ENCODE data around the gene SOX4. TPM values are rescaled to one million over a fixed set of nuclear protein-coding genes. Genes with fewer than 3 reads are reported as not detected.

The SOX4 gene
- total and polyA plus RNA-seq, 2 donors (not counting 1 experiment from before 2014, with no cell fraction given): 3.5 to 5.0 TPM

GRCh38 chr6:21609881-21610329 lies 16.4 kb downstream of the SOX4 start:
- peaks cover 9 to 15% of the 10 kb centered on the region in 2 donors for H3K4me1 ChIP-seq (ENCODE audit: control insufficient read depth in 2 of 2, insufficient read depth in 2 of 2, low read length in 2 of 2)
- CTCF ChIA-PET: no interaction called here
- no peak for ATAC-seq (ENCODE audit: low read depth)
- H3K4me3 ChIP-seq (ENCODE audit: control extremely low read depth in 1 of 5, extremely low read depth in 1 of 5, insufficient read depth in 1 of 5, low read depth in 2 of 5, low read length in 4 of 5): no peak overlapping the region
- Mint-ChIP-seq H3K27me3 (no peaks in the 10 kb centered on the region), H3K4me3 (peak overlapping the region; percentile 37), H3K9me3 (ENCODE audit: insufficient read depth) (no peaks in the 10 kb centered on the region), H3K4me1 (peaks cover 14% of the 10 kb centered on the region), H3K27ac (no peak overlapping the region)
- H2AFZ ChIP-seq (ENCODE audit: insufficient read depth, low read depth, low read length, poor library complexity, severe bottlenecking): no peak overlapping the region
- no peaks in the 10 kb centered on the region for H3K27me3 ChIP-seq (replicated peaks in 1 of 4; ENCODE audit: control extremely low read depth in 1 of 4, control insufficient read depth in 3 of 4, insufficient read depth in 4 of 4, low read length in 3 of 4)
- intact Hi-C loops (cut with micrococcal nuclease): no loop called here
- no peaks in the 10 kb centered on the region for H3K9me3 ChIP-seq (ENCODE audit: control extremely low read depth in 1 of 3, control insufficient read depth in 2 of 3, insufficient read depth in 1 of 3, low read length in 2 of 3)
- peak overlapping the region; percentile 42 for H3K4me2 ChIP-seq (replicated peaks; ENCODE audit: low read depth, low read length, poor library complexity, severe bottlenecking)
- WGBS (ENCODE audit: insufficient coverage): 90% methylated on average over 27 of the region's 28 CpGs
- H4K20me1 ChIP-seq (ENCODE audit: control insufficient read depth, insufficient read depth, low read length, poor library complexity, severe bottlenecking): no peaks in the 10 kb centered on the region
- no peak overlapping the region for H3K9ac ChIP-seq (ENCODE audit: low read length)
- TF ChIP-seq, protein P1, sequence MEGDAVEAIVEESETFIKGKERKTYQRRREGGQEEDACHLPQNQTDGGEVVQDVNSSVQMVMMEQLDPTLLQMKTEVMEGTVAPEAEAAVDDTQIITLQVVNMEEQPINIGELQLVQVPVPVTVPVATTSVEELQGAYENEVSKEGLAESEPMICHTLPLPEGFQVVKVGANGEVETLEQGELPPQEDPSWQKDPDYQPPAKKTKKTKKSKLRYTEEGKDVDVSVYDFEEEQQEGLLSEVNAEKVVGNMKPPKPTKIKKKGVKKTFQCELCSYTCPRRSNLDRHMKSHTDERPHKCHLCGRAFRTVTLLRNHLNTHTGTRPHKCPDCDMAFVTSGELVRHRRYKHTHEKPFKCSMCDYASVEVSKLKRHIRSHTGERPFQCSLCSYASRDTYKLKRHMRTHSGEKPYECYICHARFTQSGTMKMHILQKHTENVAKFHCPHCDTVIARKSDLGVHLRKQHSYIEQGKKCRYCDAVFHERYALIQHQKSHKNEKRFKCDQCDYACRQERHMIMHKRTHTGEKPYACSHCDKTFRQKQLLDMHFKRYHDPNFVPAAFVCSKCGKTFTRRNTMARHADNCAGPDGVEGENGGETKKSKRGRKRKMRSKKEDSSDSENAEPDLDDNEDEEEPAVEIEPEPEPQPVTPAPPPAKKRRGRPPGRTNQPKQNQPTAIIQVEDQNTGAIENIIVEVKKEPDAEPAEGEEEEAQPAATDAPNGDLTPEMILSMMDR (IDR thresholded peaks at IDR 0.05): no peak
- no peak for TF ChIP-seq EZH2 (IDR thresholded peaks at IDR 0.05; ENCODE audit: borderline replicate concordance, insufficient read depth, low read depth, low read length, poor library complexity, severe bottlenecking)
- H3K36me3 ChIP-seq (replicated peaks in 1 of 2; ENCODE audit: control extremely low read depth in 1 of 2, control insufficient read depth in 1 of 2, extremely low read depth in 1 of 2, insufficient read depth in 2 of 2, low read length in 1 of 2): no peaks in the 10 kb centered on the region
- H3K27ac ChIP-seq (ENCODE audit: low read length in 2 of 2): peak overlapping the region in 1 of 2 donors; percentile 39
- POLR2A ChIA-PET: interaction anchor here (1.7 kb wide), 1 partner anchor 14 kb away, joined by 4 read pairs; no protein-coding TSS in a partner anchor
- no peaks in the 10 kb centered on the region for H3K79me2 ChIP-seq (ENCODE audit: control insufficient read depth, insufficient read depth, low read length)
- no peak for DNase-seq

GRCh38 chr6:21610341-21610740 lies 16.8 kb downstream of the SOX4 start:
- Histone ChIP-seq H3K9ac (ENCODE audit: low read length) (no peak overlapping the region), H3K79me2 (ENCODE audit: control insufficient read depth, insufficient read depth, low read length) (no peaks in the 10 kb centered on the region), H3K27me3 (replicated peaks in 1 of 4; ENCODE audit: control extremely low read depth in 1 of 4, control insufficient read depth in 3 of 4, insufficient read depth in 4 of 4, low read length in 3 of 4) (no peaks in the 10 kb centered on the region), H3K4me2 (replicated peaks; ENCODE audit: low read depth, low read length, poor library complexity, severe bottlenecking) (peak overlapping the region; percentile 42), H3K9me3 (ENCODE audit: control extremely low read depth in 1 of 3, control insufficient read depth in 2 of 3, insufficient read depth in 1 of 3, low read length in 2 of 3) (no peaks in the 10 kb centered on the region), H3K36me3 (replicated peaks in 1 of 2; ENCODE audit: control extremely low read depth in 1 of 2, control insufficient read depth in 1 of 2, extremely low read depth in 1 of 2, insufficient read depth in 2 of 2, low read length in 1 of 2) (no peaks in the 10 kb centered on the region), H3K4me1 (ENCODE audit: control insufficient read depth in 2 of 2, insufficient read depth in 2 of 2, low read length in 2 of 2) (peaks cover 9 to 15% of the 10 kb centered on the region in 2 donors), H4K20me1 (ENCODE audit: control insufficient read depth, insufficient read depth, low read length, poor library complexity, severe bottlenecking) (no peaks in the 10 kb centered on the region), H2AFZ (ENCODE audit: insufficient read depth, low read depth, low read length, poor library complexity, severe bottlenecking) (no peak overlapping the region), H3K27ac (ENCODE audit: low read length in 2 of 2) (peak overlapping the region in 1 of 2 donors; percentile 39), H3K4me3 (ENCODE audit: control extremely low read depth in 1 of 5, extremely low read depth in 1 of 5, insufficient read depth in 1 of 5, low read depth in 2 of 5, low read length in 4 of 5) (no peak overlapping the region)
- TF ChIP-seq, protein P1 (IDR thresholded peaks at IDR 0.05): no peak
- no peak for TF ChIP-seq EZH2 (IDR thresholded peaks at IDR 0.05; ENCODE audit: borderline replicate concordance, insufficient read depth, low read depth, low read length, poor library complexity, severe bottlenecking)
- ChIA-PET CTCF (no interaction called here), POLR2A (interaction anchor here (1.7 kb wide), 1 partner anchor 14 kb away, joined by 4 read pairs; no protein-coding TSS in a partner anchor)
- Mint-ChIP-seq H3K27me3 (peaks cover under 1% of the 10 kb centered on the region), H3K27ac (peak overlapping the region; percentile 53), H3K9me3 (ENCODE audit: insufficient read depth) (no peaks in the 10 kb centered on the region), H3K4me1 (peaks cover 14% of the 10 kb centered on the region), H3K4me3 (peak overlapping the region; percentile 37)
- WGBS (ENCODE audit: insufficient coverage): no CpG with 5 or more reads among the region's 5 CpGs
- intact Hi-C loops (cut with micrococcal nuclease): no loop called here
- DNase-seq (peak; percentile 38), ATAC-seq (ENCODE audit: low read depth) (peak; percentile 58)

Data from B cell (primary cell).